Esophagus muscularis mucosa (tissue), 4 donors: ENCODE data around the gene MUC4. TPM values are rescaled to one million over a fixed set of nuclear protein-coding genes. Genes with fewer than 3 reads are reported as not detected.

Experiments
- DNase-seq: peaks from one replicate; pipeline ENCODE4 v3.0.0-alpha.2; 2017; ENCODE audit errors: extremely low spot score
- H3K27ac ChIP-seq, 4 donors: fragments of 200-600 bp; sonication (generic); replicated peaks in 1 of 4; 1 replicate in 3 of 4; 2 replicates in 1 of 4; pipeline ENCODE4 v1.5.1; 2016 to 2019; ENCODE audit warnings: mild to moderate bottlenecking in 1 of 4
- H3K27me3 ChIP-seq, 4 donors: fragments of 200-600 bp; sonication (generic); one replicate each; pipeline versions ENCODE4 v1.5.1 to v1.6.0; 2016 to 2019
- H3K36me3 ChIP-seq, 4 donors: fragments of 200-600 bp; sonication (generic); one replicate each; pipeline ENCODE4 v1.5.1; 2016 to 2019
- H3K4me1 ChIP-seq, 4 donors: fragments of 200-600 bp; sonication (generic); one replicate each; pipeline ENCODE4 v1.5.1; 2016 to 2019
- H3K4me3 ChIP-seq, 4 donors: fragments of 200-600 bp; sonication (generic); 1 replicate in 2 of 4; 2 replicates in 2 of 4; pipeline ENCODE4 v1.5.1; 2016 to 2019; ENCODE audit warnings: mild to moderate bottlenecking in 4 of 4, moderate library complexity in 1 of 4
- H3K9me3 ChIP-seq, 4 donors: fragments of 200-600 bp; sonication (generic); 1 replicate in 3 of 4; 2 replicates in 1 of 4; pipeline ENCODE4 v1.5.1; 2016 to 2019
- EP300 ChIP-seq: sonication (generic); formaldehyde crosslinking; IDR thresholded peaks from one replicate; pipeline ENCODE4 v1.6.1; 2017; ENCODE audit warnings: antibody characterized with exemption
- POLR2A ChIP-seq: fragments of 450-650 bp; IDR thresholded peaks from one replicate; pipeline ENCODE4 v1.6.1; 2017; ENCODE audit warnings: antibody characterized with exemption, moderate library complexity, mild to moderate bottlenecking, low read depth
- POLR2AphosphoS5 ChIP-seq, 2 donors: sonication (generic); formaldehyde crosslinking; IDR thresholded peaks; one replicate each; pipeline ENCODE4 v1.6.1; 2017; ENCODE audit warnings: antibody characterized with exemption in 2 of 2
- whole genome bisulfite sequencing: methylation state at CpG from one replicate; pipeline ENCODE4 v1.1.5; 2018; 5-methylcytosine and 5-hydroxymethylcytosine counted together
- intact Hi-C: fragments of 100-400 bp; cut with DNase I; formaldehyde crosslinking; loops from one replicate; pipeline ENCODE4 v1.15.1; 2023
- total RNA-seq, 4 donors: library from RNA; depleted of rRNA; stranded (reverse); fragments of >200 nt; gene quantifications; one replicate each; pipeline versions ENCODE4 v1.1.0 to v1.2.1, GENCODE V29; 2016
- TF ChIP-seq, protein P1 (sequence below), 3 experiments: fragments of 200-600 bp in 2 of 3; fragments of 450-650 bp in 1 of 3; sonication (generic) in 2 of 3; IDR thresholded peaks; one replicate each; pipeline ENCODE4 v1.5.1; 2017 to 2019; ENCODE audit warnings: antibody characterized with exemption in 3 of 3, mild to moderate bottlenecking in 2 of 3, moderate library complexity in 1 of 3

Gene MUC4
- total RNA-seq, 4 donors from 2014 or later = 0.19 to 0.63 (median 0.42) TPM; not detected in 1

DNA sequence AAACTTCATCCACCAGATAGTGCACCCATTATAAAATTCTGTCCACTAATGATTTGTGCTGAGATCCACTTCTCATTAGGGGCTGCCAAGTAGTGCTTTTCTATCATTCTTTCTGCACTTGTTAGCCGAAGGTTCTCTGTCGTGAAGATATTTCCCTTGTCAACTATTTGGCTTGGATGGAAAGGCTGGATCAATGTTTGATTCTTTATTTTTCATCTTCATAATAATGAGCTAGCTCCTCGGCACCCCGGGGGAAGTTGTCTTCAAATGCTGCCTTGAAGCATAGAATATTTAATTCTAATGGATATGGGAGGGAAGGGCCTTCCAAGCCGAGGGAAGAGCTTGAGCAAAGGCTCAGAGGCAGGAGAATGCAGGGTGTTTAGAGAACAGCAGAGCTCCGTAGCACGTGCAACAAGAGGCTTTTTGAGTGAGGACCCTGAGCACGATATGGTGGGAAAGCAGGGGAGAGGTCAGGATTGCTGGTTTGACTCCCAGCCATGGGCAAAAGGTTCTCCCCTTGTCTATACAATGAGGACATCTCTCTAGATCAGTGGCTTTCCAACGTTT is 107.2 kb downstream of the MUC4 start:
- intact Hi-C loops = no loop called here
- Histone ChIP-seq H3K27me3 (no peaks in the 10 kb centered on the region), H3K27ac (no peak overlapping the region), H3K4me3 (no peak overlapping the region), H3K9me3 (no peaks in the 10 kb centered on the region), H3K4me1 (no peaks in the 10 kb centered on the region), H3K36me3 (peaks cover 0 to 24% (median 16%) of the 10 kb centered on the region in 4 donors)
- 61% methylated on average over 9 of the region's 9 CpGs for WGBS
- TF ChIP-seq POLR2A = no peak
- TF ChIP-seq POLR2AphosphoS5 (IDR thresholded peaks at IDR 0.05) = no peak
- no peak for TF ChIP-seq EP300
- TF ChIP-seq, protein P1, sequence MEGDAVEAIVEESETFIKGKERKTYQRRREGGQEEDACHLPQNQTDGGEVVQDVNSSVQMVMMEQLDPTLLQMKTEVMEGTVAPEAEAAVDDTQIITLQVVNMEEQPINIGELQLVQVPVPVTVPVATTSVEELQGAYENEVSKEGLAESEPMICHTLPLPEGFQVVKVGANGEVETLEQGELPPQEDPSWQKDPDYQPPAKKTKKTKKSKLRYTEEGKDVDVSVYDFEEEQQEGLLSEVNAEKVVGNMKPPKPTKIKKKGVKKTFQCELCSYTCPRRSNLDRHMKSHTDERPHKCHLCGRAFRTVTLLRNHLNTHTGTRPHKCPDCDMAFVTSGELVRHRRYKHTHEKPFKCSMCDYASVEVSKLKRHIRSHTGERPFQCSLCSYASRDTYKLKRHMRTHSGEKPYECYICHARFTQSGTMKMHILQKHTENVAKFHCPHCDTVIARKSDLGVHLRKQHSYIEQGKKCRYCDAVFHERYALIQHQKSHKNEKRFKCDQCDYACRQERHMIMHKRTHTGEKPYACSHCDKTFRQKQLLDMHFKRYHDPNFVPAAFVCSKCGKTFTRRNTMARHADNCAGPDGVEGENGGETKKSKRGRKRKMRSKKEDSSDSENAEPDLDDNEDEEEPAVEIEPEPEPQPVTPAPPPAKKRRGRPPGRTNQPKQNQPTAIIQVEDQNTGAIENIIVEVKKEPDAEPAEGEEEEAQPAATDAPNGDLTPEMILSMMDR (IDR thresholded peaks at IDR 0.05) = no peak
- DNase-seq = peak; percentile 91

DNA sequence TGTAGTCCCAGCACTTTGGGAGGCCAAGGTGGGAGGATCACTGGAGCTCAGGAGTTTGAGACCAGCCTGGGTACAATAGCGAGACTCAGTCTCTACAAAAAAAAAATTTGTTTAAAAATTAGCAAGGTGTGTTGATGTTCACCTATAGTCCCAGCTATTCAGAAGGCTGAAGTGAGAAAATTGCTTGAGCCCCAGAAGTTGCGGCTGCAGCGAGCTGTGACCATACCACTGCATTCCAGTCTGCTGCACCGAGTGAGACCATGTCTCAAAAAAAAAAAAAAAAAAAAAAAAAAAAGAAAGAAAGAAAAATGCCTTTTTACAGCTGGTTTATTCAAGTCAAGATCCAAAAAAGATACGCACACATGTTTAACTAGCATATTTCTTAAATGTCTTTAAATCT is 108.0 kb downstream of the MUC4 start:
- intact Hi-C loops = no loop called here
- Histone ChIP-seq H3K4me1 (peaks cover 0 to 1% (median 0%) of the 10 kb centered on the region in 4 donors), H3K27ac (no peak overlapping the region), H3K27me3 (no peaks in the 10 kb centered on the region), H3K4me3 (no peak overlapping the region), H3K36me3 (peaks cover 0 to 22% (median 13%) of the 10 kb centered on the region in 4 donors), H3K9me3 (no peaks in the 10 kb centered on the region)
- no peak for DNase-seq
- TF ChIP-seq, protein P1 (IDR thresholded peaks at IDR 0.05) = no peak
- TF ChIP-seq POLR2A = no peak
- no peak for TF ChIP-seq POLR2AphosphoS5 (IDR thresholded peaks at IDR 0.05)
- no peak for TF ChIP-seq EP300
- WGBS = 90% methylated on average over 5 of the region's 5 CpGs

DNA sequence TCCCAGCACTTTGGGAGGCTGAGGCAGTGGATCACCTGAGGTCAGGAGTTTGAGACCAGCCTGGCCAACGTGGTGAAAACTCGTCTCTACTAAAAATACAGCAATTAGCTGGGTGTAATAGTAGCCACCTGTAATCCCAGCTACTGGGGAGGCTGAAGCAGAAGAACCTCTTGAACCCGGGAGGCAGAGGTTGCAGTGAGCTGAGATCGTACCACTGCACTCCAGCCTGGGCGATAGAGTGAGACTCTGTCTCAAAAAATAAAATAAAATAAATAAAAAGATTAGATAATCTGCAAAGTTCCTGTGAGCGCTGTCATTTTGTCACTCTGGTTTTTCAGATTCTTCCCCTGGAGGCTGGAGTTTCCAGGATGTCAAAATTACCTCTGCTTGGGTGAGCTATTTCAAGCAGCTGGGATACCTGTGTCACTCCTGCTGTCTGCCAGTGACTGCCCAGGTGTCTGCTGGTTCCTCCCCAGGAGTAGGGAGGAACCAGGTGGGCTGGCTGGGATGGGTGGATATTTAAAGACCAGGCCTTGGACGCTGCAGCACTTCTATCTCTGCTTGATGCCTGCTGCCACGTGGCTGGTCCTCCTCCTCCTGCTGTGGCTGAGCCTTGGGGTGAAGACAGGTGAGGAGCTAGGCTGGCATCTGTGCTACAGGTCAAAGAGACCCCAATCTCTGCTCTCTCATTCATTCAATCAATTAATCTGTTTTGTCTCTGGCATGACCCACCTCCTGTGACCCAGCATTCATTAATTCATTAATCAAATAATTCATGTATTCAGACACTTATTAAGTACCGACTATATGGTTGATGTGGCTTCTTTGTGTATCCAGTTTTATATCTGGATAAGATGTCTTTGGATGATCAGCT is 110.5 kb downstream of the MUC4 start:
- WGBS = 82% methylated on average over 9 of the region's 9 CpGs
- intact Hi-C loops = no loop called here
- no peaks in the 10 kb centered on the region for H3K27me3 ChIP-seq
- H3K4me3 ChIP-seq = no peak overlapping the region
- DNase-seq = peak; percentile 91
- peaks cover 0 to 16% (median 4%) of the 10 kb centered on the region in 4 donors for H3K4me1 ChIP-seq
- peaks cover 0 to 32% (median 20%) of the 10 kb centered on the region in 4 donors for H3K36me3 ChIP-seq
- H3K9me3 ChIP-seq = no peaks in the 10 kb centered on the region
- no peak overlapping the region for H3K27ac ChIP-seq
- TF ChIP-seq POLR2AphosphoS5 (IDR thresholded peaks at IDR 0.05) (no peak), EP300 (no peak), POLR2A (no peak)

DNA sequence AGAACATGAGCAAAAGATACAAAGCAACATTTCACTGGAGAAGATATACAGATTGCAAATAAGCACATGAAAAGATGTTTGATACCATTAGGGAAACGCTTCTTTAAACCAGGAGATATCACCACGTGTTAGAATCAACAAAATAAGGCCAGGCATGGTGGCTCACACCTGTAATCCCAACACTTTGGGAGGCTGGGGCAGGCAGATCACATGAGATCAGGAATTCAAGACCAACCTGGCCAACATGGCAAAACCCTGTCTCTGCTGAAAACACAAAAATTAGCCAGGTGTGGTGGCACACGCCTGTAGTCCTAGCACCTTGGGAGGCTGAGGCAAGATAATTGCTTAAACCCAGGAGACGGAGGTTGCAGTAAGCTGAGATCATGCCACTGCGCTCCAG is 111.4 kb downstream of the MUC4 start:
- no peak overlapping the region for H3K4me3 ChIP-seq
- 91% methylated on average over 5 of the region's 5 CpGs for WGBS
- H3K4me1 ChIP-seq = peaks cover 0 to 16% (median 4%) of the 10 kb centered on the region in 4 donors
- no peaks in the 10 kb centered on the region for H3K9me3 ChIP-seq
- intact Hi-C loops = no loop called here
- peaks cover 0 to 35% (median 24%) of the 10 kb centered on the region in 4 donors for H3K36me3 ChIP-seq
- TF ChIP-seq POLR2A (no peak), POLR2AphosphoS5 (IDR thresholded peaks at IDR 0.05) (no peak), EP300 (no peak)
- TF ChIP-seq, protein P1 (IDR thresholded peaks at IDR 0.05) = no peak
- H3K27me3 ChIP-seq = no peaks in the 10 kb centered on the region
- no peak overlapping the region for H3K27ac ChIP-seq
- no peak for DNase-seq

DNA sequence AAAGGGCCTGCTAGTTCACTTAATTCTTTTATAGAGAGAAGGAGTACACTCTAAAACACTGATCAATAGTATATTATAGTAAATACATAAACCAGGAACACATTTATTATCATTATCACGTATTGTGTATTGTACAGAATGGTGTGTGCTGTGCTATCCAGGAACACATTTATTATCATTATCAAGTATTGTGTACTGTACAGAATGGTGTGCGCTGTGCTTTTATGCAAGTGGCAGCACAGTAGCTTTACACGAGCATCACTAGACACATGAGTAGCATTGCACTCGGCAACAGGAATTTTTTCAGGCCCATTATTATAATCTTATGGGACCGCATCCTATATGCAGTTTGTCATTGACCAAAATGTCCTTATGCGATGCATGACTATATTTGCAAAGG is 111.9 kb downstream of the MUC4 start:
- 73% methylated on average over 6 of the region's 6 CpGs for WGBS
- no peak overlapping the region for H3K4me3 ChIP-seq
- TF ChIP-seq, protein P1 (IDR thresholded peaks at IDR 0.05) = no peak
- peaks cover 0 to 16% (median 4%) of the 10 kb centered on the region in 4 donors for H3K4me1 ChIP-seq
- no peaks in the 10 kb centered on the region for H3K27me3 ChIP-seq
- H3K36me3 ChIP-seq = peaks cover 0 to 39% (median 27%) of the 10 kb centered on the region in 4 donors
- no peaks in the 10 kb centered on the region for H3K9me3 ChIP-seq
- intact Hi-C loops = no loop called here
- no peak overlapping the region for H3K27ac ChIP-seq
- no peak for DNase-seq
